H1 (cell line): Measurements from ENCODE around the gene PXMP4. TPM values are rescaled to one million over a fixed set of nuclear protein-coding genes. Genes with fewer than 3 reads are reported as not detected.

Experiments used
- KDM4A ChIP-seq: IDR thresholded peaks from one replicate; pipeline ENCODE4 v1.7.1; 2012; ENCODE audit warnings: low read depth, mild to moderate bottlenecking, moderate library complexity, low read length, inconsistent platforms; ENCODE audit not compliant: severe bottlenecking
- NANOG ChIP-seq: IDR thresholded peaks from 2 replicates; pipeline ENCODE4 v1.6.1; 2011; ENCODE audit warnings: low read length, low read depth, mild to moderate bottlenecking, inconsistent platforms; ENCODE audit not compliant: insufficient read depth, poor library complexity, severe bottlenecking
- PHF8 ChIP-seq: fragments of 200-600 bp; sonication (generic); conservative IDR thresholded peaks from 2 replicates; pipeline ENCODE4 v1.7.1; 2012; ENCODE audit warnings: low read depth, mild to moderate bottlenecking, inconsistent platforms, low read length, moderate library complexity
- RBBP5 ChIP-seq: IDR thresholded peaks from 2 replicates; pipeline ENCODE4 v1.7.1; 2012; ENCODE audit warnings: low read depth, mild to moderate bottlenecking, inconsistent platforms, low read length, moderate library complexity, borderline replicate concordance
- SAP30 ChIP-seq: fragments of 300-600 bp; sonication (generic); IDR thresholded peaks from 2 replicates; pipeline ENCODE4 v1.7.1; 2012; ENCODE audit warnings: low read length, moderate library complexity, mild to moderate bottlenecking, inconsistent platforms; ENCODE audit not compliant: insufficient read depth, insufficient replicate concordance
- TAF1 ChIP-seq: IDR thresholded peaks from 2 replicates; pipeline ENCODE4 v1.6.1; 2011; ENCODE audit warnings: mild to moderate bottlenecking, low read depth, low read length
- TAF7 ChIP-seq: optimal IDR thresholded peaks from 2 replicates; pipeline ENCODE3; 2011; ENCODE audit warnings: low read depth, mild to moderate bottlenecking, inconsistent platforms, low read length, moderate library complexity, borderline replicate concordance
- TBP ChIP-seq: IDR thresholded peaks from 2 replicates; pipeline ENCODE4 v1.6.1; 2011; ENCODE audit warnings: low read depth, low read length, improper control_type of control experiment
- YY1 ChIP-seq: IDR thresholded peaks from 2 replicates; pipeline ENCODE4 v1.6.1; 2011; ENCODE audit warnings: low read depth, mild to moderate bottlenecking, low read length
- polyA plus RNA-seq, 7 experiments: library from polyadenylated mRNA; depleted of rRNA in 3 of 7; stranded (reverse) in 5 of 7; unstranded in 2 of 7; fragments of >200 nt in 5 of 7; fragments of 200-250 nt in 2 of 7; gene quantifications; 1 replicate in 5 of 7; 2 replicates in 1 of 7; 4 replicates in 1 of 7; pipeline versions ENCODE4 v1.2.1 to v1.2.3, GENCODE V29; 2011 to 2013; ENCODE audit warnings: missing spikeins in 2 of 7, mixed read lengths in 2 of 7
- total RNA-seq: library from RNA; stranded (reverse); fragmentation: NEBNext Ultra II Directional; extraction: Animal tissue kit (Norgen Biotek cat#: 25700); gene quantifications from 2 replicates; pipeline ENCODE4 v1.2.1, GENCODE V29; 2021
- TF ChIP-seq, protein P1 (sequence below): IDR thresholded peaks from 2 replicates; pipeline ENCODE4 v1.6.1; 2012; ENCODE audit warnings: inconsistent platforms

Gene PXMP4
- total and polyA plus RNA-seq, 2 of the 8 experiments (the other 6 are each of a cell fraction or from before 2014, with no cell fraction given), result 3.3 to 3.4 TPM

DNA sequence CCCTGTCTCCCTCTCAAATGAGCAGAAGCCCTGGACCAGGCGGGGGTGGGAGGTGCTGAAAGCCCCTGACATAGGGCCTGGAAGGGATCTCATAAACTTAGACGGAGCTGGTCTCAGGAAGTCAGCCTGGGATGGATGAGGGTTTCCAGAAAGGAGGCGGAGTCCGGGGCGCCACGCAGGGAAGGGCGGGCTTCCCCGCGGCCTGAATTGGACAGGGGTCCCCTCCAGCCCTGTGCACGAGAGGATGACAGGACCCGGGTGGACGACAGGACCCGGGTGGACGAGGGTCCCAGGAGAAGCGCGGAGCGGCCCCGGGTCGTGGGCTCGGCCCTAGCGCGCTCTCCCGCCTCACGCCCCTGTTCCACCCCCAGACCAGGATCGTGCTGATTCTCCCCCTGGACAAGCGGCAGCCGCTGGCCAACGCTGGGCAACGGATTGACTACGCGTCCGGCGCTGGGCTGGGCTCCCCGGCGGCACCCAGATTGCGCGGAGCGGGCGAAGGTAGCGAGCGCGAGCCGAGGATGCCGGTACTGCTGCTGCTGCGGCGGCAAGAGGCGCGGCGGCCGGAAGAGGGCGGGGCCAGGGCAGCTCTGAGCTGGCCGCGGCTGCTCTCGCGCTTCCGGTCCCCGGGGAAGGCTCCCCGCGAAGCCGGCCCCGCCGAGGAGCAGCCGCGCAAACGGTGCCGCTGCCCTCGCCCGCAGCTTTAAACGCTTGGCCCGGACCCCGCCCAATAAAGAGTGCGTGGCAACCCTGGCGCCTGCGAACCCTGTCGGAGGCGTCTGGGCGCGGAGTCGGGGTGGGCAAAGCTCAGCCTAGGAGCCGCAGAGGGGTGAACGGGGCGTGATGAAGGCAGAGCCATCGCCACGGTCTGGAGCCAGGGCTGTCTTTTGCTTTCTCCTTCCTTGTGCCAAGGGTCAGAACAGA is 56.7 kb downstream of the PXMP4 start (continued):
- TF ChIP-seq TAF7 (peak; percentile 49), KDM4A (peak; percentile 72), NANOG (no peak), SAP30 (no peak), TAF1 (peak; percentile 70), TBP (peak; percentile 42; the same call in 1 of the 2 replicates), YY1 (peak; percentile 20; the same call in 1 of the 2 replicates), PHF8 (peak; percentile 77), RBBP5 (0 out of 2 replicates have a peak, but pooled peaks have one; percentile 35)
- TF ChIP-seq, protein P1, sequence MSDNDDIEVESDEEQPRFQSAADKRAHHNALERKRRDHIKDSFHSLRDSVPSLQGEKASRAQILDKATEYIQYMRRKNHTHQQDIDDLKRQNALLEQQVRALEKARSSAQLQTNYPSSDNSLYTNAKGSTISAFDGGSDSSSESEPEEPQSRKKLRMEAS, result 0 out of 2 replicates have a peak, but pooled peaks have one; percentile 18
- TF ChIP-seq, all 59 proteins: peak for 14
